ENCODE data around the gene NAP1L5.

Gene NAP1L5

GRCh38 chr4:88722276-88722780 lies 24.7 kb upstream of the NAP1L5 start:
- no peak for DNase-seq (ENCODE audit: low spot score)

- no peak for DNase-seq (ENCODE audit: low spot score)
Measured at GRCh38 chr4:88720451-88721428, 23.1 kb upstream of the NAP1L5 start.

GRCh38 chr4:88719381-88719780 lies 21.8 kb upstream of the NAP1L5 start:
- no peak for DNase-seq (ENCODE audit: low spot score)

GRCh38 chr4:88718098-88718497 lies 20.5 kb upstream of the NAP1L5 start:
- DNase-seq (ENCODE audit: low spot score): no peak

- no peak for DNase-seq (ENCODE audit: low spot score)
Measured at GRCh38 chr4:88713782-88714181, 16.2 kb upstream of the NAP1L5 start.

GRCh38 chr4:88709989-88710388 lies 12.4 kb upstream of the NAP1L5 start:
- no peak for DNase-seq (ENCODE audit: low spot score)

- DNase-seq (ENCODE audit: low spot score): no peak
Measured at GRCh38 chr4:88706574-88706973, 8.9 kb upstream of the NAP1L5 start.

- no peak for DNase-seq (ENCODE audit: low spot score)
Measured at GRCh38 chr4:88705805-88706492, 8.3 kb upstream of the NAP1L5 start.

GRCh38 chr4:88705223-88705622 lies 7.6 kb upstream of the NAP1L5 start:
- DNase-seq (ENCODE audit: low spot score): no peak

GRCh38 chr4:88702782-88703181 lies 5.2 kb upstream of the NAP1L5 start:
- DNase-seq (ENCODE audit: low spot score): no peak

- no peak for DNase-seq (ENCODE audit: low spot score)
Measured at GRCh38 chr4:88698519-88698918, 890 bp upstream of the NAP1L5 start.

- DNase-seq (ENCODE audit: low spot score): no peak
Measured at GRCh38 chr4:88697141-88697540, 488 bp downstream of the NAP1L5 start.

GRCh38 chr4:88696630-88697029 lies 999 bp downstream of the NAP1L5 start:
- no peak for DNase-seq (ENCODE audit: low spot score)

GRCh38 chr4:88693792-88694191 lies 3.8 kb downstream of the NAP1L5 start:
- no peak for DNase-seq (ENCODE audit: low spot score)

GRCh38 chr4:88690355-88690754 lies 7.3 kb downstream of the NAP1L5 start:
- no peak for DNase-seq (ENCODE audit: low spot score)

- no peak for DNase-seq (ENCODE audit: low spot score)
Measured at GRCh38 chr4:88681209-88681608, 16.4 kb downstream of the NAP1L5 start.

GRCh38 chr4:88675543-88675942 lies 22.1 kb downstream of the NAP1L5 start:
- no peak for DNase-seq (ENCODE audit: low spot score)

- DNase-seq (ENCODE audit: low spot score): no peak
Measured at GRCh38 chr4:88674979-88675378, 22.6 kb downstream of the NAP1L5 start.

- no peak for DNase-seq (ENCODE audit: low spot score)
Measured at GRCh38 chr4:88674565-88674964, 23.1 kb downstream of the NAP1L5 start.

- no peak for DNase-seq (ENCODE audit: low spot score)
Measured at GRCh38 chr4:88673886-88674285, 23.7 kb downstream of the NAP1L5 start.

GRCh38 chr4:88672987-88673386 lies 24.6 kb downstream of the NAP1L5 start:
- no peak for DNase-seq (ENCODE audit: low spot score)

- DNase-seq (ENCODE audit: low spot score): no peak
Measured at GRCh38 chr4:88661739-88662138, 35.9 kb downstream of the NAP1L5 start.

Measured in HuH-7.5 (cell line).